Suprapubic skin (tissue), 4 donors: Measurements from ENCODE around the gene ZNF823.

Experiments
- POLR2A ChIP-seq, 2 donors: fragments of 450-650 bp; IDR thresholded peaks; one replicate each; pipeline ENCODE4 v1.6.1; 2017; ENCODE audit warnings: antibody characterized with exemption in 2 of 2, mild to moderate bottlenecking in 2 of 2, moderate library complexity in 2 of 2
- POLR2AphosphoS5 ChIP-seq, 3 donors: sonication (generic); formaldehyde crosslinking; IDR thresholded peaks; one replicate each; pipeline ENCODE4 v1.6.1; 2017; ENCODE audit warnings: antibody characterized with exemption in 3 of 3
- TF ChIP-seq, protein P1 (sequence below), 2 donors: fragments of 200-600 bp in 1 of 2; fragments of 450-650 bp in 1 of 2; sonication (generic) in 1 of 2; IDR thresholded peaks; one replicate each; pipeline ENCODE4 v1.5.1; 2016 to 2019; ENCODE audit warnings: antibody characterized with exemption in 2 of 2, mild to moderate bottlenecking in 1 of 2, moderate library complexity in 1 of 2

DNA sequence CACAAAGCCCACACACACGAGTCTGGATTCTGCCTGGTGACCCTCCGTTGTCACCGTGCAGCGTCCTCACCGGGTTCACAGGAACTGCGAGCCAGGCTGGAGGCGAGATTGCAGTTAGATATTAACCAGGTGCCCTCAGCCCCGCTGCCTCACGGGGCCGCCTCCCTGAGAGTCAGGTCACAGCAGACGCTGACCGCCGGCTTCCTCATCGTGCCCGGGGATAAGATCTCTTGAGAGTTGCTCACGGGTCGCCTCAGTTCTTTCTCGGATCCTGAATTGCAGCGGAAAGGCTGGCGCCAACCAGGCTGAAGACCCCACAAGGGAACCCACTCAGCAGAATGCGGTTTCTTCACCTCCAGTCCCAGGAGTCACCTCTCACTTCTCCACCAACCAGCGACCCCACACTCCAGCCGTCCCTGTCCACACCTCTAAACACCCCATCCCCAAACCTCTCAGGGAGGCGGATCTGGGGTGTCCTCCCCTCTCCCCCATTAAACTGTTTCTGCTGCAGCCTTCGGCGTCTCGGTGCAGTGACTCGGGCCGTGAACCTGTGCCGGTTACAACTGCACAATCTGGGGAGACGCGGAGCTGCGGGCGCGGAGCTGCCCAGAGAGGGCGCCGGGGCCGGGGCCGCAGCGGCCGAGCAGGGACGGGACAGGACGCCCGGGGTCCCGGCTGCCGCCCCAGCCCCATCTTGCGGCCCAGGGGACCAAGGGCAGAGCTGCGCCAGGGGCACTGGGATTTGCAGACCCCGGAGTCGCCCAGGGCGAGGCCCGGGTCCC lies 591 bp downstream of the ZNF823 start:
- TF ChIP-seq, protein P1, sequence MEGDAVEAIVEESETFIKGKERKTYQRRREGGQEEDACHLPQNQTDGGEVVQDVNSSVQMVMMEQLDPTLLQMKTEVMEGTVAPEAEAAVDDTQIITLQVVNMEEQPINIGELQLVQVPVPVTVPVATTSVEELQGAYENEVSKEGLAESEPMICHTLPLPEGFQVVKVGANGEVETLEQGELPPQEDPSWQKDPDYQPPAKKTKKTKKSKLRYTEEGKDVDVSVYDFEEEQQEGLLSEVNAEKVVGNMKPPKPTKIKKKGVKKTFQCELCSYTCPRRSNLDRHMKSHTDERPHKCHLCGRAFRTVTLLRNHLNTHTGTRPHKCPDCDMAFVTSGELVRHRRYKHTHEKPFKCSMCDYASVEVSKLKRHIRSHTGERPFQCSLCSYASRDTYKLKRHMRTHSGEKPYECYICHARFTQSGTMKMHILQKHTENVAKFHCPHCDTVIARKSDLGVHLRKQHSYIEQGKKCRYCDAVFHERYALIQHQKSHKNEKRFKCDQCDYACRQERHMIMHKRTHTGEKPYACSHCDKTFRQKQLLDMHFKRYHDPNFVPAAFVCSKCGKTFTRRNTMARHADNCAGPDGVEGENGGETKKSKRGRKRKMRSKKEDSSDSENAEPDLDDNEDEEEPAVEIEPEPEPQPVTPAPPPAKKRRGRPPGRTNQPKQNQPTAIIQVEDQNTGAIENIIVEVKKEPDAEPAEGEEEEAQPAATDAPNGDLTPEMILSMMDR (IDR thresholded peaks at IDR 0.05) = no peak
- TF ChIP-seq POLR2A (IDR thresholded peaks at IDR 0.05) (no peak), POLR2AphosphoS5 (IDR thresholded peaks at IDR 0.05) (no peak)
